Measurements from ENCODE around the gene PLEKHA8.

DNA sequence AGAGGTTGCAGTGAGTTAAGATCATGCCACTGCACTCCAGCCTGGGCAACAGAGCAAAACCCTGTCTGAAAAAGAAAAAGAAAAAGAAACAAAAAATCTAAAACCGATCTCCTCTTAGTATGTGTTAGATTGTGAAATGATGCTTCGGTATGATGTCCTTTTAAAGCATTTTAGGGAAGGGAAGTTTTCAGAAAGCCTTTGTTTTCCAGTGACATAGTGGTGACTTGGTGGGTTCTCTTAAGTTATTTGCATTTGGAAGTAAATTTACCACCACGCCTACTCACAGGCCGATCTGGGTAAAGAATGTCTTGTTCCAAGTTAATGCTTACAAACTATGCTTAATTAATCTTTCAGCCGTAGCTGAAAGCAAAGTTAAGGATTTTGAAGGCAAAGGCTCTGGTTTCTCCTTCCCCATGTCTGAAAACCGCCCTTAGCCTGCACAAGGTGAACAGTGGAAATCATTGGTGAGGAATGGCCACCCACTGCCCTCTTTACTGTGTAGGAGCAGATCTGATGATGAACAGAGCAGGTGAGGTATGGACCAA is 117.3 kb downstream of the PLEKHA8 start:
- TF ChIP-seq, protein P1, sequence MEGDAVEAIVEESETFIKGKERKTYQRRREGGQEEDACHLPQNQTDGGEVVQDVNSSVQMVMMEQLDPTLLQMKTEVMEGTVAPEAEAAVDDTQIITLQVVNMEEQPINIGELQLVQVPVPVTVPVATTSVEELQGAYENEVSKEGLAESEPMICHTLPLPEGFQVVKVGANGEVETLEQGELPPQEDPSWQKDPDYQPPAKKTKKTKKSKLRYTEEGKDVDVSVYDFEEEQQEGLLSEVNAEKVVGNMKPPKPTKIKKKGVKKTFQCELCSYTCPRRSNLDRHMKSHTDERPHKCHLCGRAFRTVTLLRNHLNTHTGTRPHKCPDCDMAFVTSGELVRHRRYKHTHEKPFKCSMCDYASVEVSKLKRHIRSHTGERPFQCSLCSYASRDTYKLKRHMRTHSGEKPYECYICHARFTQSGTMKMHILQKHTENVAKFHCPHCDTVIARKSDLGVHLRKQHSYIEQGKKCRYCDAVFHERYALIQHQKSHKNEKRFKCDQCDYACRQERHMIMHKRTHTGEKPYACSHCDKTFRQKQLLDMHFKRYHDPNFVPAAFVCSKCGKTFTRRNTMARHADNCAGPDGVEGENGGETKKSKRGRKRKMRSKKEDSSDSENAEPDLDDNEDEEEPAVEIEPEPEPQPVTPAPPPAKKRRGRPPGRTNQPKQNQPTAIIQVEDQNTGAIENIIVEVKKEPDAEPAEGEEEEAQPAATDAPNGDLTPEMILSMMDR (IDR thresholded peaks at IDR 0.05 in 8 of 11, conservative IDR thresholded peaks at IDR 0.05 in 3 of 11) = no peak
- TF ChIP-seq POLR2A (IDR thresholded peaks at IDR 0.05) = no peak
- TF ChIP-seq POLR2AphosphoS5 (IDR thresholded peaks at IDR 0.05) = no peak
